Tongue (tissue), 2 donors: ENCODE data around the gene CERS1. TPM values are rescaled to one million over a fixed set of nuclear protein-coding genes. Genes with fewer than 3 reads are reported as not detected.
A peak's percentile ranks its signal among the peaks of the same experiment; 100 is the strongest.

Source experiments
- DNase-seq: peaks from one replicate; pipeline ENCODE4 v3.0.0-alpha.2; 2015
- total RNA-seq: library from RNA; depleted of rRNA; stranded (reverse); fragments of >200 nt; gene quantifications from one replicate; pipeline ENCODE4 v1.2.3, GENCODE V29; 2014

Gene CERS1
- total RNA-seq, 1 donor from 2014 or later: 7.7 TPM

- no peak for DNase-seq
These were observed 25.3 kb downstream of the CERS1 start for GRCh38 chr19:18870531-18871172.

DNA sequence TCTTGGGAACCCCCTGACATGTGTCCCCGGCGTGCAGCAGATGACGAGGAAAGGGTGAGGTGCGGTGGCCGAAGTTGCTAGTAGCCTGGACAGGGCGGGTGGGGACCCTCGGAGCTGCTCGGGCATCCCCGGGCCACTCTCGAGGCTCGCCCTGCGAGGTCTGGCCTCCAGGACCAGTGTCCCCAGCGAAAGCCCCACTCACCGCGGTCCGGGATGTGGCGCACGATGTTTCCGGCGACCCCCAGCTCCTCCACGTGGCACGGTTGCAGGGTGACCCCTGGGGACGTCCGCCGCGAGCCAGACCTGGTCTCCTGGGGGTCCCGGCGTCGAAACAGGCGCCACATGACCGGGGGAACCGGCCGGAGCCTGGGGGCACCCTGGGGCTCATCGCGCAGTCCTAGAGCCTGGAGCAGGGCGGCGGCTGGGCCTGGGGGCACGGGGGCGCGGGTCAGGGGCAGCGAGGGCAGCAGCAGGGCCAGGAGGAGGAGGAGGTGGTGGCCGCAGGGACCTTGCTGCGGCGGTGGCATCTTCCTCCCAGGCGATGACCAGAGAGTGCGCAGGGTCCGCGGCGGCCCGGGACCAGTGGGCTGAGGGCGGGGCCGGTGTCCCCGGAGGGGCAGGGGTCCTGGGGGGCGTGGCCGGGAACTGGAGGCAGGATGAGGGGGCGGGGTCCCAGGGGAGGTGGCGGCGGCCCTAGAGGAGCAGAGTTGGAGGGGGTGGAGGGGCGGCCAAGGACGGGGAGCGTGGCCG lies 26.0 kb downstream of the CERS1 start:
- DNase-seq: no peak

DNA sequence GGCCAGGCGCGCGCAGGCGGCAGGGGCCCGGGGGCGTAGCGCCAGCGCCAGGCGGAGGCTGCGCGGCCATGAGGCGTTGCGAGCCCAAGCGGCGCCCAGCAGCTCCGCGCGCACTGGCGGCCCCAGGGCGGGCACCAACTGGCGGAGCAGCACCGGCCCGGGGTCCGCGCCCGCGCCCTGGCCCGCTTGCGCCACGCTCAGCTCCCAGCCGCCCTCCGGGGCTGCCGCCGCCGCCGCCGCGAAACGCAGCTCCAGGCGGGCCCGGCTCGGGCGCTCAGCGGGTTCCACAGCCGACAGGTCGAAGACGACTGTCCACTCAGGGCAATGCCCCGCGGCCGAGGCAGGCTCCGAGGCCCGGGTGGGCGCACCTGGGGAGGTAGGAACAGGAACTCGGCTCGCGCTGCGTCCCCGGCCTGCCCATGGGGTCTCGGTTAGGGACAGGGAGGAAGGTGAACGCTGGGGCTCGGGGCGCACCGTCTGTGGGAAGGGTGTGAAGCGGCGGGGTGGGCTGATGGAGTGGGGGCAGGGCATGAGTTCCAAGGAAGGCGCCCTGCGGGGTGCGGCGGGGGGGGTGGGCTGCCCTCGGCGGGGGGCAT lies 26.8 kb downstream of the CERS1 start:
- peak; percentile 45 for DNase-seq

- peak; percentile 49 for DNase-seq
These were observed 27.5 kb downstream of the CERS1 start for GRCh38 chr19:18868380-18869022.

GRCh38 chr19:18867751-18868150 lies 28.2 kb downstream of the CERS1 start:
- DNase-seq: no peak

DNA sequence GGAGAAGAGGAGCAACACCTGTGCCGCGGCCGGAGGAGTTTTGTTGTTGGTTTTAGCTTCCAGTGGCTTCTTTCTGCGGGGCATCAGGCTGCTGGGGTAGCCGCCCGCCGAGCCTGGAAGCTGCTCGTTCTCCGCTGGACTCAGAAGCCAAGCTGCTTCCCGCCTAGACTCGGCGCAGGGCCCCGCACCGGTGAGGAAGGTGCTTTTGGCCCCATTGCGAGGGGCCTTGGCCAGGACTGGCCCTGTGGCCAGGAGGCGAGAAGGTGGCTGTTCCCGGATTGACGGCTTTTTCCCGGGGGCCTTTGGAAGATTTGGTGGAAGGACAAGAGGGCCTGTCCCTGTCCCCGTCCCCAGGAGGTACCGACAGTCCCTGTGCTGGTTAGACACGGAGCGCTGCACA lies 28.8 kb downstream of the CERS1 start:
- no peak for DNase-seq

- DNase-seq: no peak
These were observed 29.2 kb downstream of the CERS1 start for GRCh38 chr19:18866800-18867123.

GRCh38 chr19:18865973-18866799 lies 29.8 kb downstream of the CERS1 start:
- DNase-seq: peak; percentile 79

- no peak for DNase-seq
These were observed 30.6 kb downstream of the CERS1 start for GRCh38 chr19:18865106-18865972.

GRCh38 chr19:18863843-18864362 lies 32.1 kb downstream of the CERS1 start:
- no peak for DNase-seq

DNA sequence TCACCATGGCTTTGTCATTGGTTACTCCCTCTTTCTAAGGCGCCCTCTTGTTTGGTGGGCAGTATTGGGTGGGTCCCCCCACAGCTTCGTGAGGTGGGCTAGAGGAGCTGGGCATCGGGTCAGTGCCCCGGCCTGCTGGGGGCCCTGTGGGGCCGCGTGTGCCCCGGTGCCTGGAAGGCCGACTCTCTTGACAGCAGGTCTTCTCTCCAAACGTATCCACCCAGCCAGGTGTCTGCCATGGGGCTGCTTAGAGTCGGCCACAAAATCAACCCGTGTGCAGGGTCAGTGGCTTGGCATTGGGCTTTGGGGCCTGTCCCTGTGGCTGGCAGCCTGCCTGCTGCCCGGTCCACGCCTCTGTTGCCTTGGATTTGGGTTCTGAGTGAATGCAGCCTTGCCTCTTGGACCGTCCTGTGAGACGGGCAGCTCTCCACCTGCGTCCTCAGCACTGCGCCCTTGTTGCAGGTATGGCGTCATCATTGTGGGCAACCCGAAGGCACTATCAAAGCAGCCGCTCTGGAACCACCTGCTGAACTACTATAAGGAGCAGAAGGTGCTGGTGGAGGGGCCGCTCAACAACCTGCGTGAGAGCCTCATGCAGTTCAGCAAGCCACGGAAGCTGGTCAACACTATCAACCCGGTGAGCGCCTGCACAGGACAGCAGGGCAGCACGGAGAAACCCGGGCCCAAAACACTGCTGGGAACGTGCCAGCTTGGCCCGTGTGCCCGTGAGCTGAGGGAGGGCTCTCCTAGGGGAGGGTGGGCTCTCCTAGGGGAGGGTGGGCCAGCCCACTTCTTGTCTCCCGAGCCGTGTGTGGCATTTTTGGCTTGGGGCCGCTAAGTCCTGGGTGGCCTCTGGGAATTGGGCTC lies 32.7 kb downstream of the CERS1 start:
- DNase-seq: no peak

- no peak for DNase-seq
These were observed 34.0 kb downstream of the CERS1 start for GRCh38 chr19:18861917-18862316.

DNA sequence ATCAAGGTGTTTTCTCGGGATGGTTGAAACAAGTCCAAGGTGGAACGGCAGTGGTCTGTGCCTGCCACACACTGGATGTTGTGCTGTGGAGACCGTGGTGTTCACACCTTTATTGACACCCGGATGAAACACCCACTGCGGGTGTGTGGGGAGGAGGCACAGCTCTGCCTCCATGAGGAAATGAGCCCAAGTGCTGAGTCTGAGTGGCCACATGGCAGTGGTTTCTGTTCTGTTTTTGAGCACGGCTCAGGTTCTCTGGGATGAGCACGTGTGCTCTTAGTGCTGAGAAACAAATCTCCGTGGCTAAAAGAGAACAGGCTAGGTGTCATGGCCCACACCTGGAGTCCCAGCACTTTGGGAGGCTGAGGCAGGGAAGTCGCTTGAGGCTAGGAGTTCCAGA lies 34.7 kb downstream of the CERS1 start:
- no peak for DNase-seq

- no peak for DNase-seq
These were observed 35.2 kb downstream of the CERS1 start for GRCh38 chr19:18860725-18861124.

DNA sequence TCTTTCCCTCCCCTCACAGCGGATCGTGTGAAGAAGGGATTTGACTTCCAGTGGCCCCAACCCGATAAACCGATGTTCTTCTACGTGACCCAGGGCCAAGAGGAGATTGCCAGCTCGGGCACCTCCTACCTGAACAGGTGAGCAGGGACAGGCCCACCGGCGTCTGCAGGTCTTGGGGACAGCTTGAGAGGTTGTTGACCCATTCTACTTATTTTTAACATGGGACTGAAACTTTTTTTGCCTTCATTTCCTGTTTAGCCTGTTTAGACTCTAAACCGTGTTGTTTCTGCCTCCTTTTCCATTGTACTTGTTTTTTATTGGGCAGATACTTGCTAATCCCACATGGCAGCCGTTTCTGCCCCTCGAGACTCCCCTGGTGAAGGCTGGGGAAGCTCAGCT lies 35.7 kb downstream of the CERS1 start:
- no peak for DNase-seq

GRCh38 chr19:18859676-18860301 lies 36.2 kb downstream of the CERS1 start:
- peak; percentile 74 for DNase-seq

GRCh38 chr19:18858906-18859646 lies 36.9 kb downstream of the CERS1 start:
- DNase-seq: no peak

GRCh38 chr19:18857223-18857622 lies 38.7 kb downstream of the CERS1 start:
- no peak for DNase-seq
